IPS-15b (cell line): ENCODE data around the gene EPB41L3.
"Not testable (repeated sequence)": the region's sequence is repeated elsewhere in the genome, so short reads cannot be mapped to it uniquely, and the experiment has no call there.

Source experiments
- H3K27me3 ChIP-seq: one replicate; pipeline ENCODE4 v1.6.1; 2013; ENCODE audit warnings: low read length; ENCODE audit not compliant: control insufficient read depth, insufficient read depth
- H3K36me3 ChIP-seq: one replicate; pipeline ENCODE4 v1.6.1; 2013; ENCODE audit warnings: low read length; ENCODE audit not compliant: control insufficient read depth, insufficient read depth
- H3K4me1 ChIP-seq: one replicate; pipeline ENCODE4 v1.6.1; 2013; ENCODE audit warnings: mild to moderate bottlenecking, low read length; ENCODE audit not compliant: control insufficient read depth, insufficient read depth
- H3K4me3 ChIP-seq: one replicate; pipeline ENCODE4 v1.5.1; 2013; ENCODE audit warnings: low read depth, low read length
- H3K9ac ChIP-seq: one replicate; pipeline ENCODE4 v1.6.1; 2013; ENCODE audit warnings: low read depth, mild to moderate bottlenecking, low read length
- H3K9me3 ChIP-seq: one replicate; pipeline ENCODE4 v1.6.1; 2013; ENCODE audit warnings: mild to moderate bottlenecking, low read length; ENCODE audit not compliant: control insufficient read depth, insufficient read depth

The EPB41L3 gene

DNA sequence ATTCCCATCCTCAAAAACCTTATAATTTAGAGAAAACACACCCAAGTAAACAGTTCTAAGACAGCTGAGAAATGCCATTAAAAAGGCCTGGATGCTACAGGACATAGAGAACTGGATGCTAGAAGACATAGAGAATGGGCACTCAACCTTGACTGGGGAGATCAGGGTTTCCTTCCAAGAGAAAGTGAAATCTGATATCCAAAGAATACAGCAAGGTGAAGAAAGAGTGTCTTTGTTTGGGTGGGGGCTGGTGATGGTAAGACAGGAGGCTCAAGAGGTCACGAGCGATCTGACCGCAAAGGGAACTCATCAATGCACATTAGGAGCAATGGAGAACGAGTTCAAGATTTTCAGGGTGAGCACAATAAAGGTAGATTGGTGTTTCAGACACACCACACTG lies 31.6 kb downstream of the EPB41L3 start:
- peaks cover 13% of the 10 kb centered on the region for H3K4me1 ChIP-seq
- no peak overlapping the region for H3K9ac ChIP-seq
- no peak overlapping the region for H3K4me3 ChIP-seq
- no peaks in the 10 kb centered on the region for H3K27me3 ChIP-seq
- no peaks in the 10 kb centered on the region for H3K36me3 ChIP-seq
- H3K9me3 ChIP-seq, result no peaks in the 10 kb centered on the region

- not testable (repeated sequence) for H3K27me3 ChIP-seq, H3K9me3 ChIP-seq, H3K4me3 ChIP-seq, H3K9ac ChIP-seq, H3K36me3 ChIP-seq
- H3K4me1 ChIP-seq, result peaks cover 13% of the 10 kb centered on the region
Measured at GRCh38 chr18:5511541-5511940, 32.3 kb downstream of the EPB41L3 start.

GRCh38 chr18:5510135-5510846 lies 33.5 kb downstream of the EPB41L3 start:
- H3K4me3 ChIP-seq, result no peak overlapping the region
- peaks cover 13% of the 10 kb centered on the region for H3K4me1 ChIP-seq
- no peaks in the 10 kb centered on the region for H3K27me3 ChIP-seq
- no peaks in the 10 kb centered on the region for H3K36me3 ChIP-seq
- H3K9ac ChIP-seq, result no peak overlapping the region
- H3K9me3 ChIP-seq, result no peaks in the 10 kb centered on the region

- peaks cover 13% of the 10 kb centered on the region for H3K4me1 ChIP-seq
- no peak overlapping the region for H3K9ac ChIP-seq
- no peaks in the 10 kb centered on the region for H3K36me3 ChIP-seq
- no peaks in the 10 kb centered on the region for H3K9me3 ChIP-seq
- H3K27me3 ChIP-seq, result no peaks in the 10 kb centered on the region
- H3K4me3 ChIP-seq, result no peak overlapping the region
Measured at GRCh38 chr18:5508821-5509220, 35.0 kb downstream of the EPB41L3 start.

GRCh38 chr18:5507756-5508155 lies 36.0 kb downstream of the EPB41L3 start:
- H3K4me1 ChIP-seq, result peaks cover 10% of the 10 kb centered on the region
- H3K4me3 ChIP-seq, result no peak overlapping the region
- H3K27me3 ChIP-seq, result no peaks in the 10 kb centered on the region
- no peaks in the 10 kb centered on the region for H3K36me3 ChIP-seq
- H3K9ac ChIP-seq, result no peak overlapping the region
- H3K9me3 ChIP-seq, result no peaks in the 10 kb centered on the region

DNA sequence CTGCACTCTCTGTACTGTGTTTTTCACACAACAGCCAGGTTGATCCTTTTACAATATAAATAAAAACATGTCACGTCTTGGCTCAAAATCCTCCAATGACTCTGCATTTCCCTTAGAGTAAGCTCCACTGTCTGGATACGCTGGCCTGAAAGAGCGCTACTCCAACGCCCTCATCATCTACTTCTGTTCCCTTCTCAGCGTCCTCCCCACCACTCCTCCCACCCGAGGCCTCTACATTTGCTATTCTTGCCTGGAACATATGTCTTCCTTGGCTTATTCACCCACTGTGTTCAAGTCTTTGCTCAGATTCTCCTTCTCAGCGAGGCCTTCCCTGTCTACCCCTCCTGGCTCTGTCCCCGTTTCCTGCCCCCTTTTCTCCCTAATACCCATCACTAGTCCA lies 37.6 kb downstream of the EPB41L3 start:
- no peak overlapping the region for H3K4me3 ChIP-seq
- H3K4me1 ChIP-seq, result no peaks in the 10 kb centered on the region
- no peaks in the 10 kb centered on the region for H3K36me3 ChIP-seq
- no peaks in the 10 kb centered on the region for H3K9me3 ChIP-seq
- H3K27me3 ChIP-seq, result no peaks in the 10 kb centered on the region
- H3K9ac ChIP-seq, result no peak overlapping the region

- Histone ChIP-seq H3K9ac (no peak overlapping the region), H3K27me3 (no peaks in the 10 kb centered on the region), H3K36me3 (no peaks in the 10 kb centered on the region), H3K4me1 (no peaks in the 10 kb centered on the region), H3K9me3 (no peaks in the 10 kb centered on the region), H3K4me3 (no peak overlapping the region)
Measured at GRCh38 chr18:5503740-5504139, 40.1 kb downstream of the EPB41L3 start.

DNA sequence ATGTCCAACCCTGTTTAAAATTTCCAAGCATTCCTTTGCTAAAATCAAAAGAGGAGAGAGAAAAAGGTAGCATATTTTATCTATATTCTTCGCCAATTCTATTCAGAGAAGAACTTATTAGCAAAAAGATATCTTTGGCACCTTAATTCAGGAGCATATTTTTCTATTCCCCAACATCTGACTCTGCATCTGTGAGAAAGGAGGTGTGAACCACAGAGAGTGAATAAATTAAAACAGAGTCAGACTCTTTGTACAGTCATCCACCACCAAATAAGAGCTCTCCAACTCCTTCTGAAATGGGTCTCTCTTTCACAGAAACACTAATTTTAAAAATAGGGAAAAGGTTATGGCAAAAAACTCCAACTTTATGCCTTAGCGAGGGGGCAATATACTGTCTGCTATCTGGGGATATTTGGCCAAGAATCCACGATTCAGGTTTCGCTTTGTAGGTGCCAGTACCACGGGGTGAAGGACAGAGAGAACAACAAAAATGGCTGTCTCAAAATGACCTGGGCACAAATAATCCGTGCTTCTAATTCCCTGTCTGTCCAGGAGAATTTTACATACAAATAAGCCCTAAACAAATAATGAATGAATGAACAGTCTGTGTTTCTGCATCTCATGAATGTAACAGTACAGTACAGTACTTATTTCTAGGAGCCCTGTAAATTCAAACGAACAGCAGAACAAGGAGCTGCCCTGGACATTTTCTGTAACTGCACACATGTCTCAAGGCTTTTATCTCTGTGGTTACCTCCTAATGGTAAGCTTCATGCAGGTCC lies 43.4 kb downstream of the EPB41L3 start:
- no peaks in the 10 kb centered on the region for H3K36me3 ChIP-seq
- H3K4me1 ChIP-seq, result no peaks in the 10 kb centered on the region
- no peak overlapping the region for H3K4me3 ChIP-seq
- no peak overlapping the region for H3K9ac ChIP-seq
- no peaks in the 10 kb centered on the region for H3K9me3 ChIP-seq
- no peaks in the 10 kb centered on the region for H3K27me3 ChIP-seq

DNA sequence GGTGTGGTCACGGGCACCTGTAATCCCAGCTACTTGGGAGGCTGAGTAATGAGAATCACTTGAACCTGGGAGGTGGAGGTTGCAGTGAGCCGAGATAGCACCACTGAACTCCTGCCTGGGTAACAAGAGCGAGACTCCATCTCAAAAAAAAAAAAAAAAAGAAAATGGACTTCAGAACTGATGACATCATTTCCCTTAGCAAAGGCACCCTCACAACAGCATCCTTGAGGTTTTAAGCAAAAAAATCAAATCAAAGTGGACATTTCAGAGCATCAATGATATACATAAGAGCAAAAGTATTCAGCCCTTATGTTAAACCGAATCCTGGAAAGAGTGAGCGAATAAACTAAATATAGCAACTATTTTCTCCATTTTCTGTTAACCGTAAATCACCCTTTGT lies 45.3 kb downstream of the EPB41L3 start:
- no peaks in the 10 kb centered on the region for H3K4me1 ChIP-seq
- H3K36me3 ChIP-seq, result no peaks in the 10 kb centered on the region

GRCh38 chr18:5496305-5496704 lies 47.5 kb downstream of the EPB41L3 start:
- Histone ChIP-seq H3K9ac (no peak overlapping the region), H3K4me3 (no peak overlapping the region), H3K4me1 (no peaks in the 10 kb centered on the region), H3K27me3 (no peaks in the 10 kb centered on the region), H3K36me3 (no peaks in the 10 kb centered on the region), H3K9me3 (no peaks in the 10 kb centered on the region)

More for the DNA sequence above, 45.3 kb downstream of the EPB41L3 start:
- no peaks in the 10 kb centered on the region for H3K9me3 ChIP-seq
- no peak overlapping the region for H3K4me3 ChIP-seq
- no peak overlapping the region for H3K9ac ChIP-seq
- H3K27me3 ChIP-seq, result no peaks in the 10 kb centered on the region

DNA sequence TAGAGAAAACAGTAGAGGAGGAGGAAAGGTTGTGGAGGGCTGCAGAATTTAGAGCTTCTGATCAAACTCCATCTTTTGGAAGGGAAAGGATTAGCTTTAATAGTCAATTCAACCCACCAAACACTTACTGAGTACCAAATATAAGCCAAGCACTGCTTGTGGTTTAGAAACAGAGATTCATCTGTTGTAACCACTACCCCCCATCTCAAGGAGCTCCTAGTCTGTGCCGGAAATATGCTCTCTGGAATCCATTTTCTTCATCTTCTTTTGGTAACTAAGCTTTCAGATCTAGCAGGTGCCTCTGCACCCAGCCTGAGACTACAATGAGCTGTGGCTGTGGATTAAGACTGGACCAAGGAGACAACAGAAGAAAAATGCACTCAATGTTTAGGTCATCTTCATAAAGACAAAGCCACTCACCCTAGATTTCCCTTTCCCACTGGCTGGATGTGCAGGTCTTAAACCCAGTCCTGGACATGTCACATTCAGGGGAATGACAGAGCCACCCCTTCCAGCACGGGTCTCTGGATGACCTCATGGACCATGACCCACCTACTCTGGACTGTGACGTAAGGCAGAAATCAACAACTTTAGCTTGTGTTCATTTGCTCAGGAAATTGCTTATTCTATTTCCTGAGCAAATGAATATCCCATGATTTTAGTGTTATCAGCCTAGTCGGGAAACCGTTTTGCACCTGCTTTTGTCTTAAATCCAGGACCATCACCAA lies 52.9 kb downstream of the EPB41L3 start:
- no peaks in the 10 kb centered on the region for H3K27me3 ChIP-seq
- H3K9ac ChIP-seq, result no peak overlapping the region
- H3K4me3 ChIP-seq, result no peak overlapping the region
- H3K4me1 ChIP-seq, result no peaks in the 10 kb centered on the region
- no peaks in the 10 kb centered on the region for H3K9me3 ChIP-seq
- no peaks in the 10 kb centered on the region for H3K36me3 ChIP-seq
